ENCODE results near the gene CSNK1A1.

- TF ChIP-seq GATA2 (IDR thresholded peaks at IDR 0.05; ENCODE audit: low read depth, low read length) (no peak), GATA3 (IDR thresholded peaks at IDR 0.05; ENCODE audit: low read depth, low read length) (no peak)
Measured at GRCh38 chr5:149519601-149520000, 31.6 kb downstream of the CSNK1A1 start.

All from SH-SY5Y (cell line).